NCI-H1105 (cell line): ENCODE measurements around the gene SHANK3.
A peak's percentile ranks its signal among the peaks of the same experiment; 100 is the strongest.

ENCODE experiments used
- DNase-seq: peaks from one replicate; lab custom pipeline; 2025; lab: John Stamatoyannopoulos, UW

SHANK3 gene

DNA sequence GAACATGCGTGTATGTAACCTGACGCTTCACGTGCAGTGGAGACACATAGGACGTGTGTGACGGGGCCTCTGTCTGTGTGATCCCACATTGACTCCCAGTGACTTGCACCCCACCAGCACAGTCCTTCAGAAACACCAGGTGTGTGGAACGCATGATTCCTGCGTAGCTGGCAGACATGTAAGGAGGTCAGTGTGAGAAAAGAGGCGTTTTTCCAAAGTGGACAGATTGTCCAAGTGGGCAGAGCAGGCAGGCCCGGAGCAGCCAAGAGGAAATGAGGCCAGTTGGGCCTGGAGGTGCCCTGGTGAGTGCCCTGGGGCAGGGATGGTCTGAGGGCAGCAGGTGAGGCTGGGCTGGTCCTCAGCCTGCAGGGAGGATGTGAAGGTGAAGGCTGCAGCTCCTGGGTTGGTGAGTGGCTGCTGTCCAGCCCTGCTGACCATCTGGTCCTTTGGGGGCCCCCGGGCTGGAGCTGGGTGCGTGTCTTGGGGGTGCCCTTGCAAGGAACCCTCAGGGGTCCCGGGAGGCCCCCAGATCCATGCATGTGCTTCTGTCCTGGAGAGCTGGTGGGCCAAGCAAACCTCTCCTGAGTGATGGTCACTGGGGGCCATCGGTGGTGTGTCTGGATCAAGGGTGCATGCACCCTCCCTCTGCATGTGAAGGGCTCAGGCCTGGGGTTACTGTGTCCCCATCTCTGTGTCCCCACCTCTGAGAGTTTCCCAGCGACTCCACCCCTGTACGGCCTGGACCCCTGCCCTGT is 26.6 kb downstream of the SHANK3 start:
- no peak for DNase-seq

DNA sequence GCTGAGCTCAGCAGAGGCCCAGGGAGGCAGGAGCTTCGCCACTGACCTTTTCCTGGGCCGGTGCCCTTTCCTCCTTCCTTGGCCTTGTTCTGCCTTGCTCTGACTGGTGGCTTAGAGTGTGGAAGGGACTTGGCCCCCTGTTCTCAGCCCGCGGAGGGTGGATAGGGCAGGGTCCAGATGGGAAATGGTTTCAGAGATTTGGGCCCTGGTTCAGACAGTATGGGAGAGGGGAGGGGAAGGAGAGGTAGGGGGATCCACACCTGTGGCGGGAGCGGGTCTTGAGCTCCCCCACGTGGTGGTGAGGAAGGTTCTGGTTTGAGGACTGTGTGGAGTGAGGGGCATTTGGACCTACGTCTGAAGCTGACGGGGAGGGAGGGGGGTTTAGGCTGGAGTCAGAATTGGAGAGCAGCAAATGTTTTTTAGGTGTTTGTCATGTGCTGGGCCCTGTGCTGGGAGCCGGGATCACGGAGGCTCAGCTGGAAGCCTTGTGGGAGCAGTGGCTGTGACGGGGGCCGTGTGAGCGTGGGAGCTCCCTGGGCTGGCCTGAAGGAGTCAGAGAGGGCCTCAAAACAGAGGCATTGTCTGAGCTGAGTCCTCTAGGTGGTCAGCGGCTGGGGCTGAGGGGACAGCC is 27.2 kb downstream of the SHANK3 start:
- DNase-seq, result no peak

DNA sequence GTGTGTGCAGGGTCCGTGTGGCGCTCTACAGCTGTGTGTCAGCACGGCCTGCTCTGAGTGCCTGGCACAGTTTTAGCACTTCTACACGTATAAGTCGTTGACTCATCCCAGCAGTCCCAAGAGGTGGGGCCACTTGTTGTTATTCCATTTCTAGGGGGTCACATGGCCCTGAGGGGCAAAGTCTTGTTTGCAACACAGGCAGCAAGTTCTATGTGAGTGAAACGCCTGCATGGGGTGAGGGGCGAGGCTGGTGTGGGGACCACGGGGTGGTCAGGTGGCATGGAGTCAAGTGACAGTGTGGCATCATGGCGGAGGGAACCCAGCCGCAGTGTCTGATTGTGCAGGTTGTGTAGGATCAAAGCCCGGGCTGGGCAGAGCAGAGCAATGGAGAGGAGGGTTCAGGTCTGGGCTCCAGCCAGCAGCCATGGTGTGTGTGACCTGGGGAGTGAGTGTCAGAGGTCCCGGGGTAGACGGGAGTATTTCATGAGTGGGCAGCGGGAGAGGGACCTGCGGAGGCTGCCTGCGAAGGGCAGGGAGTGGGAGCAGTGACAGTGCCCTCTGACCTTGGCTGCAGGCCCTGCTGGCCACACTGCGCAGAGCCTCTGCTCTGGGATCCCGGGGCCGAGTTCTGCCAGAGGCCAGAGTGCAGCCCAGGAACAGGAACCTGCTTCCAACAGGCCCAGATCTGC is 27.9 kb downstream of the SHANK3 start:
- no peak for DNase-seq

DNA sequence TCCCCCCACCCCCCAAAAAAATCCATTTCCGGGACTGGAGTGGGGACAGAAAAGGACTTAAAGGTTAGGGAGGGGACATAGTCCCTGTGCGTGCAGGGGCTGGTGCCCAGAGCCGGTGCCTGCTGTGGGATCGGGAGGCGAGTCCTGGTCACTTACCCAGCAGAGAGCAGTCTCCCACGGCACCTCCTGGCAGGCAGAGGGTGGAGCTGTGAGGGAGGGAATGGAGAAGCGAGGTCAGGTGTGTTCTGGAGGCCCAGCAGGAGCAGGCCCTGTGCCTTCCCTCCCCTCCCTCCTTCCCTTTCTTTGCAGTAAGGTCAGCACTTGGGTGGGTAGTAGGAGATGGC is 28.4 kb downstream of the SHANK3 start:
- DNase-seq, result no peak

DNA sequence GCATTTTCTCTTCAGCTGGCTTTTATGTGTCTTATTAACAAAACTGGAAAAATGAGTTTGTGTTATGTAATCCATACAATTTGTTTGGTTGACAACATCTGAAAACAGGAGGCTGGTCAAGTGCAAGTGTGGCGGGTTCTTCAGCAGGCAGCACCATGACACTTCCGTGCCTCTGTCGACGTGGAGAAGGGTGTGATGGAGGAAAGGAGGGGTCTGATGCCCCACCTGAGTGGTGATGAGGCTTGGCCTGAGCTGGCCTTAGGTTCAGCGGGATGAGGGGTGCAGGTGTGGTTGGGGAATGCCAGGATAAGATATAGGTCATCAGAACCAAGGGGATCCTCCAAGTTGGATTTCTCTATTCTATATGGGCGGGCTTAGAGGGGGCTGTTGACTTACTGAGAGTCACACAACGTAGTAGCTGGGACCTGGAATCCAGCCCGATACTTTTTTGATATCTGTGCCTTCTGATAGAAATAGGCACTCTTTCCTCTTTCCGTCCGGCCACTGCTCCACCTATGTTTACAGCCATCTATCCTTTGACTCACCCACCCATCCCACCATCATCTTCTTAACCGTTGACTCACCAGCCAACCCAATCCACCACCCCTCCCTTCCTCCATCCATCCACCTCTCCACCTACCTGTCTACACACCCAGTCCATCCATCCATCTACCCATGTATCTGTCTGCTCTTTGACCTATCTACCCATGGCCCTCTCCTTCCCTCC is 29.0 kb downstream of the SHANK3 start:
- DNase-seq, result no peak

DNA sequence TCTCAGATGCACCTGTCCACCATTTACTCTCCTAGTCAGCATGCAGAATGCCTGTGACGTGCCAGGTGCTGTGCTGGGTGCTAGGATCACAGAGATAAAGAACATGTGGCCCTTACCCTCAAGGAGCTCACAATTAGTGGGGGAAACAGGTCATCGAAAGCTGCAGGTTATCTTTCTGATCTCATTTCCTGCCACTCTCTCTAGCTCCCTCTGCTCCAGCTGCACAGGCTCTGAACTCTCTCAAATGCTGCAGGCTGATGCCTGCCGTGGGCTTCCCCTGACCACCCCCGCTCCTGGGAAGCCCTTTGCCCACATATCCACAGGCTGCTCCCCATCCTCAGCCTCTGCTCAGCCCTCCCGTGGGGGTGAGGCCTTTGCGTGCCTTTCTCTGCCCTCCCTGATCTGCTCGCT is 29.6 kb downstream of the SHANK3 start:
- DNase-seq, result no peak

DNA sequence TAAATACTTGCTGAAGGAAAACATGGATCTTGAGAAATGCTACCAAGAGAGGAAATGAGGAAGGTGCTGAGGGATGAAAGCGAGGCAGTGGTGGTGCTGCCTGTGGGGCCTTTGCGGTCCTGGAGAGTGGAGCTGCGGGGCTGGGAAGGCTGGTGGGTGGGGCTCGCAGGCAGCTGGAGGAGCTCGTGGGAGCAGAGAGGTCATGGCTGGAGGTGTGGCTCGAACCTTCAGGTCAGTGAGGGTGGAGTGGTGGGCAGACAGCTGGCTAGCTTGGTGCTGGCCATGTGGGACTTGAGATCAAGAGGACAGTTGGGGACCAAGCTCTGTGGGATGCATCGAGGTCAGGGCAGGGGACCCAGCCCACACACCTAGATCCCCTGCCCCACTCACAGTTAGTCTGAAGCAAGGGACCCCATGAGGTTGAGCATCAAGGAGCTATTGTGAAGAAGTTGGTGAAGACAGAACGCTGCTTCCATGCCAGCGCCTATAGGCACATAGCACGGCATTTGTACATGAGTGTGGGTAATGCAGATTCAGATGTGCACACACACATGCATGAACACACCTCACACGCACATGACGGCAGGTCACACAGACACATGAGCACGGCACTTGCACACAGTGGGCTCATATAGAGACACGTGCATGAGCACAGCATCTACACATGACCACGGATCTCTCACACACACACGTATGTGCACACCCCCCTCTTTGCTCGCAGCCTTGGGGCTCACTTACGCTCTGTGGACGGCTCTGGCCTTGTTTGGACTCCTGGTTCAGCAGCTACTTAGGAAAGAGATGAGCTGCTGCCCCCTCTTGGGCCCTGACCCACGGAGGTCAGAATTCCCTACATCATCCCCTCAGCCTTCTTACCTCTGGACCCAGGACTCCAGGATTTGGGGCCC is 30.4 kb downstream of the SHANK3 start:
- DNase-seq, result no peak

DNA sequence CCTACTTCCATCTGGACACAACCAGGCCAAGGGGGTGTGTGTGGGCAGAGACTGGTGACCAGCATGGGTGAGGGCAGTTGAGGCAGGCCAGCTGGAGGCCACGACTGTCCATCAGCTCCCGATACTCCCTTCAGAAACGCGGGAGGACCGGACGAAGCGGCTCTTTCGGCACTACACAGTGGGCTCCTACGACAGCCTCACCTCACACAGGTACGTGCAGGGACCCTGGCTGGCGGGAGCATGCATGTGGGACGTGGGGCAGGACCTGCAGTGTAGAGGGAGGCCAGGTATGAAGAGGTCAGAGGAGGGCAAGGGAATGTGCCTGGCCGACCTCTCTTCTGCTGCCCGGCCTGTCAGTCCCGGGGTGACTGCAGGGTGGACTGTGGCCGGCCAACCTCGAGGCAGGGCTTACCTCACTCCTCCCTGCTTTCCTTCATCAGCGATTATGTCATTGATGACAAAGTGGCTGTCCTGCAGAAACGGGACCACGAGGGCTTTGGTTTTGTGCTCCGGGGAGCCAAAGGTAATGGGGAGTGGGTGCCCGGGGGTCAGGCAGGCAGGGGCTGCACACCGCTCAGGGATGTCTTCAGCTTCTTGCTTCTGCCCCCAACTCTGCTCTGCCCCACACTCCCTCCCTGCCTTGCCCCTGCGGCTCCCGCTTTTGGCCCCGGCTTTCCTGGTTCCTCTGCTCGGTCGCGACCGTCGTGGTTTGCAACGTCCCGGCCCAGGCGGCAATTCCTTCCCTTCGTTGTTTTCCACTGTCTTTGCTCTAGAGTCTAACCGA is 31.3 kb downstream of the SHANK3 start:
- no peak for DNase-seq

DNA sequence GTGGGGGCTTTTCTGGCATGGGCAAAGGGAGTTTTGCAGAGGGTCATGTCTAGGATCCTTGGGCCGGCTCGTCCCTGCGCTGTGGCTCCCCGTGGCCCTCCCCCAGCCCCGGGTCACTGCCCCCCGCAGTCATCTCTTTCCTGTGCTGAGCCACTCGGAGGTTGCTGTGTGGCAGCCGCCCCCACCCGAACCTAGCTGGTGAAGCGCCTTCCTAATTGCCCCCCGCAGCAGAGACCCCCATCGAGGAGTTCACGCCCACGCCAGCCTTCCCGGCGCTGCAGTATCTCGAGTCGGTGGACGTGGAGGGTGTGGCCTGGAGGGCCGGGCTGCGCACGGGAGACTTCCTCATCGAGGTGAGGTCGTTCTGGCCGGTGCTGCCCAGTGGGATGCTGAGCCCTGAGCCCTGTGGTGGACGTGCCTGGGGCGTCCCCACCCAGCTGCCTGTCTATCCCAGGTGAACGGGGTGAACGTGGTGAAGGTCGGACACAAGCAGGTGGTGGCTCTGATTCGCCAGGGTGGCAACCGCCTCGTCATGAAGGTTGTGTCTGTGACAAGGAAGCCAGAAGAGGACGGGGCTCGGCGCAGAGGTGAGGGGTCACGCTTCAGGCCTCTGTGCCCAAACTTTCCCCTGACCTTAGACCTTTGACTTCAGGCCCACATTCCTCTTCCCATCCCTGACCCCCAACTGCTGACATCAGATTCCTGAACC is 32.0 kb downstream of the SHANK3 start:
- no peak for DNase-seq

DNA sequence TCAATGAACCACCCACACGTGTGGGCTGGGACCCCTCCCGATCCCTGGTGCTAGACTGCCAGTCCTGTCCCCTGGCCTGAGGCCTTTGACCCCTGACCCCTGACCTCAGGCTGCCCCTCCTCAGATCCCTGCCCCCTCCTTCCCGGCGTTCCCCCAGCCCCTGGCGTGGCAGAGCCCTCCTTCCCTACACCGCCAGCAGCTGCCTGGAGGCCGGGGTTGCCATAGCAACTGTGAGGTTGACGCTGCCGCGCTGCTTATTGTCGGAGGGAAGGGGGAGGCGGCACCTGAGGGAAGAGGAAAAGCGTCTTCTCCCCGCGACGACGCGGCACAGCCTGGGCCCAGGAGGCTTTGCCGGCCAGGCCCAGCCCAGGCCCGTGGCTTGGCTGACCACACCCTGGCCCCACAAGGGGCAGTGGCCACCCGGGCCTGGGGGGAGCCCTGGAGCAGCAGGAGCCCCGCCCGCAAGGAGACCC is 32.6 kb downstream of the SHANK3 start:
- peak; percentile 94 for DNase-seq

DNA sequence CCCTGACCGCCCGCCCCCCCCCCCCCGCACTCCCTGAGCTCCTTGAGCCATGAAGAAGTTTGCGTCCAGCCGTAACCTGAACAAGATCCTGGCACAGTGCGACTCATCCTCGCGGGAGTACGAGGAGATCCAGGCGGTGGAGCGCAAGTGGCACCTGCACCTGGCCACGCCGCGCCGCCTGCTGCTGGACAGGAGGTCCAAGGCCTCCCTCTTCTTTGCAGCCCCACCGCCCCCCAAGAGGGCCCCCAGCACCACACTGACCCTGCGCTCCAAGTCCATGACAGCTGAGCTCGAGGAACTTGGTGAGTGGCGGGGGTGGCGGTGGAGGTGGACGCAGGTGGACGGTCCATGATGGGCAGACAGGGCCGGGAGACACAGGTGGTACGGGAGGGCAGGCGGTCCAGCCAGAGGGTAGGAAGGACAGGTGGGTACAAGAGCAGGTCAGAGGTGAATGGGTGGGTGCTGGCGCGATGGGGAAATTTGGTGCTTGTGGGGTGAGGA is 33.3 kb downstream of the SHANK3 start:
- no peak for DNase-seq

DNA sequence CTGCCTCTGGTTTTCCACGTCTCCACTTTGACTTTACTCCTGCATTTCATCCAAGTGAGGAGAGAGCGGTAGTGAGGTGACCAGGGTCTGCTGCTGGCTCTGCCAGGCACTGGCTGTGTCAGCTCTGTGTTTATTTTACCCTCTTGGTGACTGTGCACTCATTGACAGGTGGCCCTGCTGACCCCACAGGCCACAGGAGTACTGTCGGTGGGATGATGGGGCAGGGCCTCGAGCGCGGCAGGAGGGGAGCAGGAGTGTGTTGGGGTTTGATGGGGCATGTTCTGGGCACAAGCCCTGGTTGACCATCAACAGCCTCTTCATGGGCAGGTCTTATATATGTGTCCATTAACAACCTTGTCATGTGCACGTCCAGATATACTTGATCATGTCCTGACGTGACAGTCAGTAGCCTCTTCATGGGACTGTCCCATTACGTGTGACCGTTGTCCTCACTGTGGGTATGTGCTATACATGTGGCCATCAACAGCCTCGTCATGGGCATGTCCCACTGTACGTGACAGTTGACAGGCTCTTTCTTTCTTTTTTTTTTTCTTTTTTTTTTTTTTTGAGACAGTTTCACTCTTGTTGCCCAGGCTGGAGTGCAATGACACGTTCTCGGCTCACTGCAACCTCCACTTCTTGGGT is 34.0 kb downstream of the SHANK3 start:
- no peak for DNase-seq

DNA sequence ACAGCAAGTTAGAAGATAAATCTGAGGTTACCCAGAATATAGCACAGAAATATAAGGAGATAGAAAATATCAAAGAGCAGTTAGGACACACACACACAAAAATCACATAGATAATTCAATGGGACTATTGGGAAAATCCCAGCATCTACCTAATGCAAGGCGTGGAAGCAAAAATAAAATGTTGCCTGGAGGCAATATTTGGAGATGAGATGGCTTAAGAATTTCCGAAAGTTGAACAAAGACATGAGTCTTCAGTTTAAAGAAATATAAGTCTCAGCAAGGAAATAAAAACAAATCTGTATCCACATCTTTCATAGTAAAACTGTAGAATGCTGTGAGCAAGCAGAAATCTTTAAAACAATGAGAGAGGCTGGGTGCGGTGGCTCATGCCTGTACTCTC is 35.9 kb downstream of the SHANK3 start:
- DNase-seq, result no peak

DNA sequence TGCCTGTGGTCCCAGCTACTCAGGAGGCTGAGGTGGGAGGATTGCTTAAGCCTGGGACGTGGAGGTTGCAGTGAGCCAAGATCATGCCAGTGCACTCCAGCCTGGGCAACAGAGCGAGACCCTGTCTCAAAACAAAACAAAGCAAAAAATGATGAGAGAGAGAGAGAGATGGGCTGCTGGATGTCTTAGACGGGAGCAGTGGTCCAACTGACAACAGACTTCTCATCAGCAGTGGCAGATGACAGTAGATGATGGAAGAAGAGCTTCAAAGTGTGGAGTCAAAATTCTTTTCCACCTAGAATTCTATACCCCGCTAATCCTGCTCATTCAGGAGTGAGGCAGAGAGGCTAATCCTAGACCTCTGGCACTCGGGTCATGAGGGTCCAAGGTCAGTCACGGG is 36.4 kb downstream of the SHANK3 start:
- no peak for DNase-seq

DNA sequence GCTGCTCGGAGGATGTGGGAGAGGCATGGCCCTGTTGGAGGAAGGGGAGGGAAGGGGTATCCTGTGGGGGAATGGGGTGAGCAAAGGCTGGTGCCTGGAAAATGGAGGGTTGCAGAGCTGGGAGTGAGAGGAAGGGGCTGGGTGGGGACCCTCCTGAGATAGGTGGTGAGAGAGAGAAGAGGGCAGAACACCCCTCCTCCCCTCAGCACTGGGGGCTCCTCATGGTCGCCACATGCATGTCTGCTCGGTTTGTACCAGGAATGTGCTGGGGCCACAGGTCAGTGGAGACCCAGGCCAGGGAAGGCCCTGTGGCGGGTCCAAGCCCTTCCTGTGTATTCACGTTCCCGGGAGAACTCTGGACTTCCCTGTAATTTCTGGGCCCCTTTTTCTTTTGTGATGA is 37.6 kb downstream of the SHANK3 start:
- DNase-seq, result no peak

DNA sequence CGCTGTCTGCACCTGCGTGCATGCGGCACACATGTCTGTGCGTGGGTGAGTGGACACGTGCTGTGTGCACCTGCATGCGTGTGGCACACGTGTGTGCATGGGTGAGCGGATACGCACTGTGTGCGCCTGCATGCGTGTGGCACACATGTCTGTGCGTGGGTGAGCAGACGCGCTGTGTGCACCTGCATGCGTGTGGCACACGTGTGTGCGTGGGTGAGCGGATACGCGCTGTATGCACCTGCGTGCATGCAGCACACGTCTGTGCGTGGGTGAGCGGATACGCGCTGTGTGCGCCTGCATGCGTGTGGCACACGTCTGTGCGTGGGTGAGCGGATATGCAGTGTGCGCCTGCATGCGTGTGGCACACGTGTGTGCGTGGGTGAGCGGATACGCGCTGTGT is 38.3 kb downstream of the SHANK3 start:
- DNase-seq, result no peak

DNA sequence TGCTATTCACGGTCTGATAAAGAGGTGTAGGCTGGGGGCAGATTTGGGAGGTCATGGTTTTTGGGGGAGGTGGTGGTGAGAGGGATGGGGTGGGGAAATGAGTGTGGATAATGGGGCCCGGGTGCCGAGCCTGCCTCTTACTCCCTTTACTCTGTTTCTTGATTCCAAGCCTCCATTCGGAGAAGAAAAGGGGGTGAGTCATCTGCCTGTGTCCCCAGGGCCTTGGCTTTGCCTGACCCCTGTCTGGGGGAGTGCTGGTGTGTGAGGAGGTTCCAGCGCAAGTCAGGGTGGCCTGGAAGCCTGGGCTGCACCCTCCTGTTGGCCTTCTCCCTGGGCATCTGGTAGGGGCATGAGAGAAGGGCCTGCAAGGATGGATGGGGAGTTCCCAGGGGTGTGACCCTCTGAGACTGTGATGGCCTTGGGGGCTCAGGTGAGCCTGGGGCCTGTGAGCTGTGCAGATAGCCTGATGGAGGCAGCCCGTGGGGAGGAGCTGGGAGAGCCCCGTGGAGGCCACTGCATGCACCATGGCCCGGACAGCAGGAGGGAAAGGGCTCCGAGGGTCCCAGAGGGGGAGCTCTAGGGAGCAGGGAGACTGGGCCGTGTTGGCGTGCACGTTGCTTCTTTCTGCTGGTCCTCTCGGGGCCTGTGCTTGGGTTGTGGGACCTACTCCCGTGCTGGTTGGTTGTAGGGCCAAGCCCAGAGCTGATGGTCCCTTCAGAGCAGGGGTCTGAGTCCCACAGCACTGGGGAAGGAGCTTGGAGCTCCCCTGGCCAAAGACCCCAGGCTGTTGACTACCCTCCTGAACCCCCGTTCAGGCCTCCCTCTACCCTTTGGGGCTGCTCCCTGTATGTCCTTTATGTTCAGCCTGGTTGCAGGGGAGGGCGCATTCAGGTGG is 39.1 kb downstream of the SHANK3 start:
- DNase-seq, result no peak

DNA sequence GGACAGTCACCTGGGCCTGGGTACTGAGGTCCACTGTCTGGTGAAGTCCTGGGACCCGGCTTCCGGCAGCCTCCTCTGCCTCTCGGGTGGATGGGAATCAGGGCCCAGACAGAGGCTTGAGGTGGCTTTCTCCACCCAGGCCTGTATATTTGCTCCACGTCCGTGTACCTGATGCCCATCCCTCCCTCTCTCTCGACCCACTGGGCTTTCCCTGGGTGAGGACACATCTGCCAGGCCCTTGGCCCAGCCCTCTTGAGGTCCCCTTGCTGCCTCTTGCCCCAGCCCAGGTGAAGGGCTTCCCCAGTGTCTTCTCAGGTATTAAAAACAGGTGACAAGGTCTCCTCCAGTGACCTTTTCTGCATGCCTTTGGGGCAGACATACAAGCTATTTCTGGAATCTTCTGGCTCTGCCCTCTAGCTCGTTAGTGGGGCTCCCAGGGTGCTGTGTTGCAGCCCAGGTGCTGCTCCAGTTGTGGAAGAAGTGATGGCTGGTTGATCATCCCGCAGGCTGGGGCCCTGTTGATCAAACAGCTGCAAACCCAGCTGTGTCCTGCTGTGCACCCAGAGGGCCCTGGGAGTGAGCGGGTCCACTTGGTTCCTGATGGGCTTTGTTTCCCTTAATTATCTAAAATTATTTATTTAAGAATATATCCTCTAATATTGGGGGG is 39.9 kb downstream of the SHANK3 start:
- DNase-seq, result no peak
